HG03280 (cell line): ENCODE results near the gene GLCE.

ENCODE experiments used
- ATAC-seq: cut with Tn5 transposase; IDR thresholded peaks from one replicate; pipeline ENCODE4 v1.9.1; 2021; ENCODE audit warnings: mild to moderate bottlenecking, moderate library complexity; ENCODE audit not compliant: unreplicated experiment

The GLCE gene

DNA sequence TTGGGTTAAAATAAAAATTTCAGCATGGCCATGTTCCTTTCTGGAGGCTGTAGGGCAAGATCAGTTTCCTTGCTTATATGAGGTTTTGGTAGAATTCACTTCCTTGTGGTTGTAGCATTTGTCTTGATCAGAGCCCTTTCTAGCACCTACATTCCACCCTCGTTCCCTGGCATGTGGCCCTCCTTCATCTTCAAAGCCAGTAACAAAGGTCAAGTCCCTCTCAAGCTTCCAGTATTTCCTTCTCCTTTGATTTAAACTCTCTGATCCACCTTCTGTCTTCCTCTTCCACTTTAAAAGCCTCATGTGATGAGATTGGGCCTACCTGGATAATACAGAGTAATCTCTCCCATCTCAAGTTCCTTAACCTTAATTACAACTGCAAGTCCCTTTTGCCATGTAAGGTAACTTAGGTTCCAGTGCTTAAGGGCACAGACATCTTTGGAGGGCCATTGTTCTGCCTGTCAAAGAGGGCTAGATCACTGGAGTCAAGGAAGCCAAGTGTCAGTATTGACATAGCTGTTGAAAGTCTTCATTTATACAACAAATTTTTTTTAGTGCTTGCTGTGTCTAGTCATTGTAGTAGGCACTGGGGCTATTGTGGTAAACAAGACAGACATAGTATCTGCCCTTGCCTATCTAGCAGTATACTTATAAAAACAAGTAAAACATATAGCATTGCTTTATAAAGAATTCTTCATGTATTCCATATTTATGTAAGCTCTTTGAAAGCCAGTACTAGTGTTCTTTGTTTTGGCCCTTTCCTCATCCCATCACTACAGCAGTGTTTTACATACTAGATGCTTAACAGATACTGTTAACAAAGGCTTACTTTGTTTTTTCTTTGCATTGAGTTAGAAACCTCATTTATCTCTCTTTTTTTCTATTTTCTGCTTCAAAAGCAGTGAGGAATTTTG, 40.7 kb downstream of the GLCE start:
- no peak for ATAC-seq

GRCh38 chr15:69206079-69206478, 45.6 kb downstream of the GLCE start:
- ATAC-seq: no peak

GRCh38 chr15:69209661-69210060, 49.2 kb downstream of the GLCE start:
- ATAC-seq: no peak

GRCh38 chr15:69210574-69210973, 50.1 kb downstream of the GLCE start:
- no peak for ATAC-seq

DNA sequence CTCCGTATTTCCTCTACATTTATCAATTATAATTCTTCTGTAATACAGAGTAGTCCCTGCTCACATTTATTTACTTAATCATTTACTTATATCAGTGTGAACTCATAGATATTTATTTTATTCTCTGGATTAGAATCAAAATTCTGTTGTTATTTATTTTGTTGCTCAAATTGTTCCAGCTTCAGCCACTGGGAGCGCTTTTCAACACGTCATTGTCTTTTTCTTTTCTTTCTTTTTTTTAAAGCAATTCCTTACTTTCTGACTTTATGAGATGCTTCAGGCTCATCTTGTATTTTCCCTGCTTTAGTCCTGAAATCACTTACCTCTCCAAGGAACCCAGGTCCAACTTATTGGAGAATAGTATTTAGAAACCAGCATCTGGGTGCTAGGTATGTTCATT, 53.4 kb downstream of the GLCE start:
- no peak for ATAC-seq

DNA sequence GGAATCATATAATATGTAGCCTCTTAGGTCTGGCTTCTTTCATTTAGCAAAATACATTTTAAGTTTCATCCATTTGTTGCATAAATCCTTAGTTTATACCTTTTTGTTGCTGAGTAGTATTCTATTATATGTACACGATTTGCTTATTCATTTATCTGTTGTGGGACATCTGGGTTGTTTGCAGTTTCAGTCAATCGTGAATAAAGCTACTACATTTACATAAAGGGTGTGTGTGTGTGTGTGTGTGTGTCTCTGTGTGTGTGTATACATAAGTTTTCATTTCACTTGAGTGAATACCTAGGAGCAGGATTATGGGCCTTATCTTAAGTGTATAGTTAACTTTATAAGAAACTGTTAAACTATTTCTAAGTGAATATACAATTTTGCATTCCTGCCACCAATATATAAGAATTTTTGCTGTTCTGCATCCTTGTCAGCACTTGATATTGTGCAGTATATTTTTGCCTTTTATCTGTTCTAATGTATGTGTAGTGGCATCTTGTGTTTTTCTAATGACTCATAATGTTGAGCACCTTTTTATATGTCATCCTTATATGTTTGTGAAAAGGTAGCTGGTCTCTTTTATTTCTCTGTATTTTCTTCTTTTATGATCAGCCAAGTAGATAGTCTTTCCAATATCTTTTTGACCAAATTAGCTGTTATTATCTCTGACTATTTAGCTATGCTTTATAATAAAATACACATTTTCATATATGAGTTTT, 55.0 kb downstream of the GLCE start:
- no peak for ATAC-seq

GRCh38 chr15:69217381-69217780, 56.9 kb downstream of the GLCE start:
- no peak for ATAC-seq

DNA sequence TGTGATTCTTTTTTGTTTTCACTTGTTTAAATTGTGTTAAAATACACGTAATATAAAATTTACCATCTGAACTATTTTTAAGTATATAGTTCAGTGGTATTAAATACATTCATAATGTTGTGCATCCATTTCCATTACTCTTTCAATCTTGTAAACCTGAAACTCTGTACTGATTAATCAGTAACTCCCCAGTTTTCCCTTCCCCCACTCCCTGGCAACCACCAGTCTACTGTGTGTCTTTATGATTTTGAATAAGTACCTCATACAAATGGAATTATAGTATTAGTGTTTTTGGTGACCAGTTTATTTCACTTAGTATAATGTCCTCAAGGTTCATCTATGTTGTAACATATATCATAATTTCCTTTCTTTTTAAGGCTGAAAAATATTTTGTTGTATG, 59.3 kb downstream of the GLCE start:
- ATAC-seq: no peak

DNA sequence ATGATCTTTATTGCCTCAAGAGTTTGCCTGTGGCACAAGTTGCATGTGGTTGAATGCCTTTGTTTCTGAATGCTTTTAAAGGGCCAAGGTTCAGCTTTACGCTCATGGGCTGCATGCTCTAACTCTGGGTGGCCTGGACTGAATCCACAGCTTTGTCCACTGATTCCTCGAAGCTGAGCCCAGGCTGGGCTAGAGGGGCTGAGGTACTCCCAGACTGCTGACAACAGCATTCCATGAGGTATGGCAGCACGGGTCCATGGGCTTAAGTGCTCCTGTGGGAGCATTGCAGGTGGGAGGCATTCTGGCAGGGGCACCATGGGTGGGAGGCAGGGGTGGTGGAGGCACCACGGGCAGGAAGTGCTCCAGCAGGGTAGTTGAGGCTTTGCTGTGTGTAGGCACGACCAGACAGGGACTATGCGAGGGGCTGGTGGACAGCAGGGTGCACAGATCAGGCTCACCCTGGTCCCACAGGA, 61.6 kb downstream of the GLCE start:
- ATAC-seq: no peak

GRCh38 chr15:69223083-69223813, 62.8 kb downstream of the GLCE start:
- no peak for ATAC-seq

DNA sequence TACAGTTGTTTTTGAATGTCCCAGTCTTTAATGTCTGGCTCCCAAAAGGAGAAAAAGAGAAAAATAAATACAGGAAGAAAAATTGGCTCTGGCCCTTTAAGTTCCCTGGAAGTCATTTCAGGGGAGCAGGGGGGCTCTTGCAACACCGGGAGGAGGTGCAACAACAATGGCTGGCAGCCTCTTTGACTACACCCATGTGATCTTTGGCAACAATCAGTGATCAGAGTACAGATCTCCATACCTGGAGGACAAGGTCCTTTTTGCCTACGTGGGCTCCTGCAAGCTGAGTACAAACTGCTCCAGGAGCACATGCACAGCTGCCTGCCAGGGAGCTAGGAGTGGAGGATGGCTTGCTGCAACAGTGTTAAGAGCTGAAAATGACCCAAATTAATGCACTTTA, 63.9 kb downstream of the GLCE start:
- ATAC-seq: no peak

DNA sequence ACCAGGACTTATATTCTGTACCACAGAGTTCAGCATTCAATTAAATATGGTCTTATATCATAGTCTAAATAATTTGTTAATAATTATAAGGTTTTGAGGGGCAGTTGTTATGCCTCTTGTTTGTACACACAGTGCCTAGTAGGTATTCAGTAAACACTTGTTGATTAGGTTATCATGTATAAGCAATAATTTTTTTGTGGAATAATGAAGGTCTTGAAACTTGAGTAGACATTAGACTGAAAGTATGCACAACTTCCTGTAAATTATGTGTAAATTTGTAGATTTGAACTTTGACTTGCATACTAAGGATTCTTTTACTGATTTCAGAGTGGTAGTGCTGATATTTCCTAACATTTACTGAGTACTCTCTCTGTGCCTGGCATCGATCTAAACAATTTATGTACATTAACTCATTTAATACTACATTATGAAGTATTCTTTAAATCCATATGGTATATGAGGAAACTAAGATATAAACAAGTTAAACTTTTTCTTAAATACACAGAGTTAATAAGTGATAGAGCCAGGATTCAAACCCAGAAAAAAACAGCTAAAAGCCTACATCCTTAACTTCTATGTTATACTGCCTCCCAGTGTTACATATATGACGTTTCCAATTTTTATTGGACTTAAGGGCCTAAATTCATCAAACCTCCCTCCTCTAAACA, 65.1 kb downstream of the GLCE start:
- no peak for ATAC-seq

DNA sequence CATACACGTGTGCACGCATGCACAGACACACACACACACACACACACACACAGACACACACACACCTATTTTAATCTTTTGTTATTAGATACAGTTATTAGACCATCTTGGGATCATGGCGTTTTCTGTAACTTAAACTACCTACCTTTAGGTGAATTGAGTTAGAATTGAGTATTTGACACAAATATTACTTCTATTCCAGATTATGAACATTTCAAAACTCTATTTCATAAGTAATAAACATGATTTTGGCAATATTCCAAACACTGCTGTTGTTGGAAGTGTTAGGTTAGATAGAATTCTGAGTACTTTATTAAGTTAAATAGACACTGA, 65.6 kb downstream of the GLCE start:
- no peak for ATAC-seq

DNA sequence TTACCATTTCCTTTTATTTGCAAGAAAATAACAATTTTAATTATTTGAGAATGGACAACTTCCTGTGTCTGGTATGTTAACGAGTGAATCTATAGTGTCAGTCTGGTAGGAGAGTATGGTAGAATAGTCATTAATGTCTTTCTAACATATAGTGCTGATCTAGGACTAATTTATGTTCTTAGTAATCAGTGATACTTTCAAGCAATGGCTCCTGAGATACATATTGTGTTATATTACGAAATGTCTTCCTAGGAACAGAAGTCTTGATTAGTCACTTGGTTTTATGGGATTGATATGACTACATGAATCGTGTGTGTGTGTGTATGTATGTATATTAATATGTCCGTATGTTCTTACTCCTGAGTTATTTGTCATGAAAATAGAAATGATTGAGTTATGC, 71.7 kb downstream of the GLCE start:
- no peak for ATAC-seq

DNA sequence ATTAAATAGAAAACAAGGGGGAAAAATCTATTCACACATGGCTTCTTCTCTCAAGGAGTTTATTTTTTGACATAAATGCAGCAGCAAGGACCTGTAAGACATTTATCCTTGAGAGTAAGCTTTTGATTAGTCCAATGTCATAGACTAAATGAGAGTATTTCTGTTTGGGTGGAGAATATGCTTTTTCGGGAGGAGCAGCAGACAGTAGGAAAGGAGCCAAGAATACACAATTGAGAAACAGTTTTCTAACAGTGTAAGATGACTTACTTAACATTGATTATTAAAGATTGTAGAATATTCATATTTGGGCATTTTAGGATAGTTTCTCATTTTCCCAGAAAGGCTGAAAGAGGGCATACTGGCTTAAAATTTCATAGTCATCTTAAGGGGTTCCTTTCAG, 72.3 kb downstream of the GLCE start:
- no peak for ATAC-seq

- no peak for ATAC-seq
Observed at GRCh38 chr15:69234676-69235075, 74.2 kb downstream of the GLCE start.

GRCh38 chr15:69236505-69236904, 76.1 kb downstream of the GLCE start:
- no peak for ATAC-seq

- ATAC-seq: no peak
Observed at GRCh38 chr15:69237718-69238117, 77.3 kb downstream of the GLCE start.

GRCh38 chr15:69244798-69245197, 84.4 kb downstream of the GLCE start:
- ATAC-seq: no peak

DNA sequence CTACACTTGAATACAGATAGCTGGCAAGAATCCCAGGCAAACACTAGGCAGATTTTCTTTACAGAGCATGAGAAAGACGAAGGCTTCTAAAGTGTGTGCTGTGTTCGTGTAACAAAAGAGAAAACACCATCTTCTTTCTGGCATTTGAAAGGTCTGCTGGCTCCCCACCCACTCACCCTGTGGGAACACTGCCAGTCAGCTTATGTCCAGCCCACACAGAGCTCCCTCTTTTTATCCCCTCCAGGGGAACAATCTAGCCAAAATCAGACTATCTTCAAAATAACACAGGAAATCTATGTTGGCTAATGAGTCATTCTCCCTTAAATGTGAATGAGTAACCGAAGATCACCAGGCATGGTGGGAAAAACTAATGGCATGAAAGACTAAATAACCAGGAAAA, 92.7 kb downstream of the GLCE start:
- no peak for ATAC-seq

GRCh38 chr15:69265347-69265955, 105.0 kb downstream of the GLCE start:
- no peak for ATAC-seq
